HG03175 (cell line): ENCODE data around the gene GNRHR.
"Not testable (repeated sequence)": the region's sequence is repeated elsewhere in the genome, so short reads cannot be mapped to it uniquely, and the experiment has no call there.

Experiments used
- ATAC-seq: cut with Tn5 transposase; IDR thresholded peaks from one replicate; pipeline ENCODE4 v1.9.1; 2021; ENCODE audit warnings: mild to moderate bottlenecking, moderate library complexity; ENCODE audit not compliant: unreplicated experiment

The GNRHR gene

DNA sequence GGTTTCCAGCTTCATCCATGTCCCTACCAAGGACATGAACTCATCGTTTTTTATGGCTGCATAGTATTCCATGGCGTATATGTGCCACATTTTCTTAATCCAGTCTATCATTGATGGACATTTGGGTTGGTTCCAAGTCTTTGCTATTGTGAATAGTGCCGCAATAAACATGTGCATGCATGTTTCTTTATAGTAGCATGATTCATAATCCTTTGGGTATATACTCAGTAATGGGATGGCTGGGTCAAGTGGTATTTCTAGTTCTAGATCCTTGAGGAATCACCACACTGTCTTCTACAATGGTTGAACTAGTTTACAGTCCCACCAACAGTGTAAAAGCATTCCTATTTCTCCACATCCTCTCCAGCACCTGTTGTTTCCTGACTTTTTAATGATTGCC is 23.7 kb downstream of the GNRHR start:
- not testable (repeated sequence) for ATAC-seq

GRCh38 chr4:67727124-67727850 is 26.9 kb downstream of the GNRHR start:
- ATAC-seq, result no peak

GRCh38 chr4:67725981-67726380 is 28.2 kb downstream of the GNRHR start:
- no peak for ATAC-seq

DNA sequence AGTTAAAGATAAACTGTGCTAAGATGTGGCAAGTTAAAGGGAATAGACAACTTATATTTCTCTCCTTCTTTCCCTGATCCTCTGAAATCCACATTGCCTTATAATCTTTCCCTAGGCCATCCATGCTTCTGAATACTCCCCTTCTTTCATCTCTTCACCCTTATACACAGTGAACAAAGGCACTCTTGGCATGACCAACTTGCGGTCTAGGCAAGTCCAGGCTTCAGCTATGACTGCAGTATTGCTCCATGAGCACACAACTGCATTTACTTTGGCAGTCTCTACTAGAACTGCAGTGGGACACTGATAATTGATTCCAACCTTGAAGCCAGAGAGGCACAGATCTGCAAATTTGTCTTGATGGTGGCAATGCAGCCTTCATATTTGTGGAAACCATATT is 29.1 kb downstream of the GNRHR start:
- ATAC-seq, result no peak

DNA sequence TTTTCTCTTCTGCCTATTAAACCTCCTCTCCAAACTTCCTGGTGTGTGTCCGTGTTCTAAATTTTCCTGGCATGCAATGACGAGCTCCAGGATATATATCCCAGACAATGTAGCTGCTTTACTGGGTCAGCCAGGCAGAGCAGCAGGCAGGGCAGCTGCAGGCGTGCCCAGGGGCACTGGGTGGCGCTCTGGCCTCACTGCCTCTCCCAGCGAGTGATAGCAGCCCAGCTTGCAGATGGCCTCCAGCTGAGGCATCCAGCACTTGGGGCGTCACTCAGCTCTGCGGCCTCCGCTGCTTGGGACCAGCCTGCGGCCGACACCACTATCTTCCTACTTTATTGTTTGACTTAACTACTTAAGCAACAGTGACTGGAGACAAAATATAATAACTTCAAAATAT is 30.2 kb downstream of the GNRHR start:
- no peak for ATAC-seq

- no peak for ATAC-seq
Measured at GRCh38 chr4:67723341-67723740, 30.8 kb downstream of the GNRHR start.

DNA sequence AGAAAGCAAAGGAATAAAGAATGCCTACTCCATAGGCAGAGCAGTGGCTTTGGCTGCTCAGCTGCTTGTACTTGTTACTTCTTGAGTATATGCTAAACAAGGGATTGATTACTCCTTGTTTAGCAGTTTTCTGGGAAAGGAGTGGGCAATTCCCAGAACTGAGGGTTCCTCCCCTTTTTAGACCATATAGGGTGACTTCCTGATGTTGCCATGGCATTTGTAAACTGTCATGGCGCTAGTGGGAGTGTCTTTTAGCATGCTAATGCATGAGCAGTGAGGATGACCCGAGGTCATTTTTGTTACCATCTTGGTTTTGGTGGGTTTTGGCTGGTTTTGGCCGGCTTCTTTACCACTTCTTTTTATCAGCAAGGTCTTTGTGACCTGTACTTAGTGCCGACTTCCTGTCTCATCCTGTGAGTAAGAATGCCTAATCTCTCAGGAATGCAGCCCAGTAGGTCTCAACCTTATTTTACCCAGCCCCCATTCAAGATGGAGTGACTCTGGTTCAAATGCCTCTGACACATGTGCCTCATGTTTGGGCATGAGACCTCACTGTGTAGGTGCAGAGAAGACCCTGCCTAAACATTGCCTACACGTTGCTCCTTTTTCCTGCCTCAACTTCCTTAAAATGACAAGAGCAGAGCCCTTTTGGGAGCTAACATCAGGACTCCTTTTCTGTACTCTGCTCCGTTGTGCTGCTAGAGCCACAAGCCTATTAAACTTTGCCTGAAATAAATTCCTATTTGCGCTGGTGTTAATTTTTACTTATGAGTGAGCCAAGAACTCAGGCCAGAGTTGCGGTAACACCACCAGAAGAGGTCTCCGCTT is 32.2 kb downstream of the GNRHR start:
- ATAC-seq, result no peak

DNA sequence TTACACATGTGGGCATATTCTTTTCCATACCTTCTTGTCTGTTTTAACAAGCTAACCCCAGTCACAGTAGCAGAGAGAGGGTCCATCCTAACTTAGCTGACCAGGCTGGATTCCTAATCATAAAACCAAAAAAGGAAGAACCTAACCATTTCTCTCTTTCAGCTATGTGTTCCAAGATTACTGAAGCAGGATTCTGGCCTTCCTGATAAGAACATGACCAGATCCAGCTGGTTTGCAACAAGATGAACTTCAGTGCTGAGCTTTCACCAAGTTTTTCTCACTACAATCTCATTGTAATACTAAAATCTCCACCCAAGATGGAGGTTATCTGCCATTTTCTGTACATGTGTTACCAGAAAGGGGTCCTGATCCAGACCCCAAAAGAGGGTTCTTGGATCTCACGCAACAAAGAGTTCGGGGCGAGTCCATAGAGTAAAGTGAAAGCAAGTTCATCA is 32.8 kb downstream of the GNRHR start:
- ATAC-seq, result no peak

GRCh38 chr4:67719953-67720617 is 34.1 kb downstream of the GNRHR start:
- ATAC-seq, result no peak

- ATAC-seq, result no peak
Measured at GRCh38 chr4:67718848-67719247, 35.3 kb downstream of the GNRHR start.

GRCh38 chr4:67717586-67717985 is 36.6 kb downstream of the GNRHR start:
- ATAC-seq, result no peak

DNA sequence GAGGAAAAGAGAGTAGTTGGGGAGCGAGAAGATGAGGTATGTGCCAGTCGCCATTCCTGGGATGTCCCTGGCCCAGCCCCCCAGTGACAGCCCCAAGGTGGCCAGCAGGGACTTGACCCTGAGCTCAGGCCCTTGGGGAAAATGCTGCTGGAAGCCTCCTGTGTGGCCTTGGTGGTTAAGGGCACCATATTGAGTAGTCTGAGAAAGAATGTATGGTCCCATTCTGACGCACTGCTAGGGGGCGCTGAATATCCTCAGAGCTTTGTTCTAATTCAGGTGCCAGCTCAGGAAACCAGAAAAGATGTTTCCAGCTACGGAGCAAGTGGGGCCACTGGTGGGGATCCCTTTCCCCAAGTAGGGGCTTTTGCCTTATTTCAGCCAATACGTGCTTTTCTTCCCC is 39.2 kb downstream of the GNRHR start:
- no peak for ATAC-seq

- no peak for ATAC-seq
Measured at GRCh38 chr4:67714248-67714583, 40.0 kb downstream of the GNRHR start.

DNA sequence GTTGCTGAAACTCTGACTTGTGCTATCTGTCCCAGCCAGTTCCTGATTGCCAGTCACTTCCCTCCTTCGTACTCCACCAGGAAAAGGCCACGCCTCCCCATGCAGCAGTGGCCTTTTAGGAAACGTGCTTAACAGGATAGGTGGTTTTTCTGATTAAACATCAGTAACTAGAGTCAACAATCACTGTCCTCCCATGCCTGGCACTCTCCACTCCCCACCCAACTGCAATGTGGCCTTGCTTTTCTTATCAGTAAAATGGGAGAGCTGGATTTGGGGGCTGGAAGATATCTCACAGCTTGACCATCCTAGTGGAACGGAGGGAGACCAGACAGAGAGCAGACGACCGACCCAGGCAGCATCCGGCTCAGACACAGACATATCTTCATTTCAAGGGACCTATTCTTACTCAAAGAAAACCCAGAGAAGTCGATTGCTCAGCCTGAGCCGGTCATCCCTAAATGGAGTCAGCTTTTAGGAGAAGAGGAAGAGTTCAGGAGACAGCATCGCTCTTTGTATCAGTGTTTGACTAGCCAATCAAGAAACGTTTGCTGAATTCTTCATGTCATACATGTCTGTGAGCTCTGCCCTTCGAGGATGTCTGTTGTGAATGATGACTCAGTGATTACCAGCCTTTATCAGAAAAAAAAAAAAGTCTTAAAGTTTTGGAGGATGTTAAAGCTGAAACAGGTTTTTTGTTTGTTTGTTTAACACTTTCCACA is 40.5 kb downstream of the GNRHR start:
- ATAC-seq, result no peak

- ATAC-seq, result no peak
Measured at GRCh38 chr4:67712650-67713528, 41.3 kb downstream of the GNRHR start.

DNA sequence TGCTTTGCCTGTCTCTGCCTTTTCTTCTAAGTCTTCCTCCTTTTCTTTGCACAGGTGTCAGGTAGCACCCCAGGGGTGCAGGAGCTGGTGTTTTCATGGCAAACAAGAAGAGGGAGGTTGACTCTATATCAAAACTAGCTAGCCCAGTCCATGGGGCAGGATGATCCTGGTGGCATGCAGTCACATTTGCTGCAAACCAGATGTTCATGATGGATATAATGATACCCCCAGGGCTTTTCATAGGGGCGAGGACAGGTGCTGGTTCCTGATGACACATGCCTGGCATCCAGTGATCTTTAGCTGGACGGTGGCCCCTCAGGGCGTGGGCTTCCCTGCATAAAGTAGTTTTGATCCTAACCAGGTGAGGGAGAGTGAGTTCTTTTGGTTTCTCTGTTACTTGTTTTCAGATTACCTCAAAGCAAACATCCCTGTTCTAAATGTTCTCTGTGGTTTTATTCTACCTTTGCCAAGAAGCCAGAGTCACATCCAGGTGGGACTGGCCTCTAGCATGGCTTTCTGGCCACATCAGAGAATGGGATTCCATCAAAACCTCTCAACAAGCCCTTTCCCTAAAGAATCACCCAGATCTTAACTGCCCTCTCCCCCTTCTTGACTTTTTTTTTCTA is 42.1 kb downstream of the GNRHR start:
- ATAC-seq, result no peak

DNA sequence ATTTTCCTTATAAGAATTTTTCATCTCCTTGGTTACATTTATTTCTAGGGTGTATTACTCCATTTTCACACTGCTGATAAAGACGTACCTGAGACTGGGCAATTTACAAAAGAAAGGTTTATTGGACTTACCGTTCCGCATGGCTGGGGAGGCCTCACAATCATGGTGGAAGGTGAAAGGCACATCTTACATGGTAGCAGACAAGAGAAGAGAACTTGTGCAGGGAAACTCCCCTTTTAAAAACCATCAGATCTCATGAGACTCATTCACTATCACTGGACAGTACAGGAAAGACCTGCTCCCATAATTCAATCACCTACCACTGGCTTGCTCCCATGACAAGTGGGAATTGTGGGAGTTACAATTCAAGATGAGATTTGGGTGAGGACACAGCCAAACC is 47.5 kb downstream of the GNRHR start:
- not testable (repeated sequence) for ATAC-seq

GRCh38 chr4:67704843-67705242 is 49.3 kb downstream of the GNRHR start:
- no peak for ATAC-seq

DNA sequence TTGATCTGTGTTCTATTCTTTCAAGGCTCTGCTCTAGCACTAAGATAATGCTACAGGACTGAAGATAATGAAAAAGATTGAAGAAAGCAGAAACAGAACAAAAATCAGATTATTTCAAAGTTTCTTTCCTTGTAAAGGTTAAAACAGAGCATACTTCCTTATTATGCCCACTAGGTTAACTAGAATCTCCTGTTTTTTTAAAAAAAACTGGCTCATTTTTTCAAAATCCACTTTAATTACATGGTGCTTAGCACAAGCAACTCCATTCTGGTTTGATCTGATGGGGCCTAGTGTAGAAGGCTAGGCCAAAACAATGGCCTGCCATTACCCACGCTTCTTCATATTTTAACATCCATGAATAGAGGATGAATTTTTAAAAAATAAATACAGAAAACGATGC is 52.0 kb downstream of the GNRHR start:
- no peak for ATAC-seq

DNA sequence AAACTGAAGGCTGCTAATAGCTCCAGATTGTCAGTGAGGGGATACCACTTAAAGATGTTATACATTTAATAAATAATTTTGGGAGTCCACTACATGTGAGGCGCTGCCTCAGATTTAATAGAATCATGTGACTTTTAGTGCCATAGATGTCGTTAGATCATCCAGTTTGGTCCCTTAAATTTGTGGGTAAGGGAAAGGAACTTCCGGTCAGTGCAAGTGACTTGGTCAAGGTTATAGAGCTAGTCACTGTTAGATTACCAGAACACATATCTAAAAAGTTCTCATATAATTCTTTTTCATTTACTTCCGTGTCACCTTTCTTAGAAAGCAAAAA is 52.7 kb downstream of the GNRHR start:
- ATAC-seq, result peak; percentile 11
